GM12878 (cell line): Measurements from ENCODE around the gene MGP.

Source experiments
- CHD1 ChIP-seq: IDR thresholded peaks from 2 replicates; pipeline ENCODE4 v1.6.1; 2012; ENCODE audit warnings: low read depth, low read length, improper control_type of control experiment
- EP300 ChIP-seq, 2 experiments: fragments of 150-350 bp in 1 of 2; IDR thresholded peaks; 2 replicates each; pipeline ENCODE4 v1.6.1; 2011 to 2012; ENCODE audit warnings: low read depth in 2 of 2, low read length in 2 of 2, borderline replicate concordance in 1 of 2, improper control_type of control experiment in 1 of 2, inconsistent platforms in 1 of 2; ENCODE audit not compliant: control insufficient read depth in 1 of 2
- GABPA ChIP-seq: IDR thresholded peaks from 2 replicates; pipeline ENCODE4 v1.6.1; 2014; ENCODE audit warnings: antibody characterized with exemption, low read depth, mild to moderate bottlenecking, inconsistent platforms
- KDM1A ChIP-seq: fragments of 200-600 bp; sonication (generic); IDR thresholded peaks from 2 replicates; pipeline ENCODE4 v1.6.1; 2016; ENCODE audit warnings: borderline replicate concordance
- MXI1 ChIP-seq: fragments of 150-350 bp; IDR thresholded peaks from 2 replicates; pipeline ENCODE4 v1.6.1; 2011; ENCODE audit warnings: low read depth, mild to moderate bottlenecking, inconsistent platforms, low read length, improper control_type of control experiment
- POLR2A ChIP-seq: IDR thresholded peaks from 2 replicates; pipeline ENCODE4 v1.6.1; 2011; ENCODE audit warnings: low read depth, mild to moderate bottlenecking, low read length
- POU2F2 ChIP-seq: IDR thresholded peaks from 3 replicates; pipeline ENCODE4 v1.6.1; 2011; ENCODE audit warnings: low read depth, mild to moderate bottlenecking, low read length, borderline replicate concordance
- TAF1 ChIP-seq: IDR thresholded peaks from 2 replicates; pipeline ENCODE4 v1.6.1; 2011; ENCODE audit warnings: mild to moderate bottlenecking, low read depth, low read length, borderline replicate concordance
- TARDBP ChIP-seq: IDR thresholded peaks from 2 replicates; pipeline ENCODE4 v1.6.1; 2016; ENCODE audit warnings: borderline replicate concordance
- TF ChIP-seq, protein P1 (sequence below), 3 experiments: IDR thresholded peaks in 2 of 3; conservative IDR thresholded peaks in 1 of 3; 2 replicates each; pipeline ENCODE4 v1.5.1; 2011; ENCODE audit warnings: low read depth in 3 of 3, low read length in 3 of 3, mild to moderate bottlenecking in 3 of 3, control low read depth in 2 of 3, moderate library complexity in 2 of 3, inconsistent platforms in 1 of 3, mixed read lengths in 1 of 3; ENCODE audit not compliant: control insufficient read depth in 2 of 3, insufficient read depth in 1 of 3; ENCODE audit errors: extremely low read depth in 1 of 3
- TF ChIP-seq, protein P2 (sequence below): IDR thresholded peaks from 2 replicates; pipeline ENCODE4 v1.6.1; 2011; ENCODE audit warnings: low read depth, mild to moderate bottlenecking, low read length, moderate library complexity, borderline replicate concordance; ENCODE audit errors: extremely low read depth
- TF ChIP-seq, protein P3 (sequence below): IDR thresholded peaks from 2 replicates; pipeline ENCODE4 v1.6.1; 2012; ENCODE audit warnings: low read depth, low read length, improper control_type of control experiment
- TF ChIP-seq, protein P4 (sequence below): fragments of 450-650 bp; IDR thresholded peaks from 2 replicates; pipeline ENCODE4 v1.6.1; 2017; ENCODE audit warnings: mild to moderate bottlenecking

DNA sequence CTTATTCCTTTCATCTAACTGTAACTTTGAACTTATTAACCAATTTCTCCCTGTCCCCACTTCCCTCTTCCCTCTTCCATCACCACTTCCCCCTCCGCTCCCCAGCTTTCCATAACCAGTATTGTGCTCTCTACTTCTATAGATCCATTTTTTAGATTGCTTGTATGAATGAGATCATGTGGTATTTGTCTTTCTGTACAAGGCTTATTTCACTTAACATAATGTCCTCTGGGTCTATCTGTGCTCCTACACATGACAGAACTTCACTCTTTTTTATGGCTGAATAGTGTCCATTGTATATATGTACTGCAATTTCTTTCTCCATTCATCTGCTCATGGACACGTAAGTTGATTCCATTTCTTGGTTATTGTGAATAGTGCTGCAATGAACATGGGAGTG lies 38.3 kb upstream of the MGP start:
- TF ChIP-seq, protein P1, sequence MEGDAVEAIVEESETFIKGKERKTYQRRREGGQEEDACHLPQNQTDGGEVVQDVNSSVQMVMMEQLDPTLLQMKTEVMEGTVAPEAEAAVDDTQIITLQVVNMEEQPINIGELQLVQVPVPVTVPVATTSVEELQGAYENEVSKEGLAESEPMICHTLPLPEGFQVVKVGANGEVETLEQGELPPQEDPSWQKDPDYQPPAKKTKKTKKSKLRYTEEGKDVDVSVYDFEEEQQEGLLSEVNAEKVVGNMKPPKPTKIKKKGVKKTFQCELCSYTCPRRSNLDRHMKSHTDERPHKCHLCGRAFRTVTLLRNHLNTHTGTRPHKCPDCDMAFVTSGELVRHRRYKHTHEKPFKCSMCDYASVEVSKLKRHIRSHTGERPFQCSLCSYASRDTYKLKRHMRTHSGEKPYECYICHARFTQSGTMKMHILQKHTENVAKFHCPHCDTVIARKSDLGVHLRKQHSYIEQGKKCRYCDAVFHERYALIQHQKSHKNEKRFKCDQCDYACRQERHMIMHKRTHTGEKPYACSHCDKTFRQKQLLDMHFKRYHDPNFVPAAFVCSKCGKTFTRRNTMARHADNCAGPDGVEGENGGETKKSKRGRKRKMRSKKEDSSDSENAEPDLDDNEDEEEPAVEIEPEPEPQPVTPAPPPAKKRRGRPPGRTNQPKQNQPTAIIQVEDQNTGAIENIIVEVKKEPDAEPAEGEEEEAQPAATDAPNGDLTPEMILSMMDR (IDR thresholded peaks at IDR 0.05 in 2 of 3, conservative IDR thresholded peaks at IDR 0.05 in 1 of 3; ENCODE audit: control insufficient read depth in 2 of 3, extremely low read depth in 1 of 3, insufficient read depth in 1 of 3, low read depth in 3 of 3, low read length in 3 of 3) = no peak
- TF ChIP-seq, protein P2, sequence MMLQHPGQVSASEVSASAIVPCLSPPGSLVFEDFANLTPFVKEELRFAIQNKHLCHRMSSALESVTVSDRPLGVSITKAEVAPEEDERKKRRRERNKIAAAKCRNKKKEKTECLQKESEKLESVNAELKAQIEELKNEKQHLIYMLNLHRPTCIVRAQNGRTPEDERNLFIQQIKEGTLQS = no peak
- TF ChIP-seq, protein P3, sequence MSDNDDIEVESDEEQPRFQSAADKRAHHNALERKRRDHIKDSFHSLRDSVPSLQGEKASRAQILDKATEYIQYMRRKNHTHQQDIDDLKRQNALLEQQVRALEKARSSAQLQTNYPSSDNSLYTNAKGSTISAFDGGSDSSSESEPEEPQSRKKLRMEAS = no peak
- no peak for TF ChIP-seq GABPA
- TF ChIP-seq, protein P4, sequence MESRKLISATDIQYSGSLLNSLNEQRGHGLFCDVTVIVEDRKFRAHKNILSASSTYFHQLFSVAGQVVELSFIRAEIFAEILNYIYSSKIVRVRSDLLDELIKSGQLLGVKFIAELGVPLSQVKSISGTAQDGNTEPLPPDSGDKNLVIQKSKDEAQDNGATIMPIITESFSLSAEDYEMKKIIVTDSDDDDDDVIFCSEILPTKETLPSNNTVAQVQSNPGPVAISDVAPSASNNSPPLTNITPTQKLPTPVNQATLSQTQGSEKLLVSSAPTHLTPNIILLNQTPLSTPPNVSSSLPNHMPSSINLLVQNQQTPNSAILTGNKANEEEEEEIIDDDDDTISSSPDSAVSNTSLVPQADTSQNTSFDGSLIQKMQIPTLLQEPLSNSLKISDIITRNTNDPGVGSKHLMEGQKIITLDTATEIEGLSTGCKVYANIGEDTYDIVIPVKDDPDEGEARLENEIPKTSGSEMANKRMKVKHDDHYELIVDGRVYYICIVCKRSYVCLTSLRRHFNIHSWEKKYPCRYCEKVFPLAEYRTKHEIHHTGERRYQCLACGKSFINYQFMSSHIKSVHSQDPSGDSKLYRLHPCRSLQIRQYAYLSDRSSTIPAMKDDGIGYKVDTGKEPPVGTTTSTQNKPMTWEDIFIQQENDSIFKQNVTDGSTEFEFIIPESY = no peak
- no peak for TF ChIP-seq POU2F2
- no peak for TF ChIP-seq EP300 (IDR thresholded peaks at IDR 0.05; ENCODE audit: borderline replicate concordance in 1 of 2, control insufficient read depth in 1 of 2, low read depth in 2 of 2, low read length in 2 of 2)
- no peak for TF ChIP-seq CHD1
- no peak for TF ChIP-seq TAF1
- no peak for TF ChIP-seq TARDBP
- no peak for TF ChIP-seq POLR2A
- TF ChIP-seq KDM1A = no peak
- no peak for TF ChIP-seq MXI1
